Measurements from ENCODE around the gene PUM1. TPM values are rescaled to one million over a fixed set of nuclear protein-coding genes. Genes with fewer than 3 reads are reported as not detected.

PUM1 gene
- total and polyA plus RNA-seq, 5 experiments from 2014 or later = 94.0 to 189 (median 126) TPM

- peak overlapping the region in 1 of 10 donors; percentile 53 for H3K27ac Mint-ChIP-seq
- no peak overlapping the region for H3K4me3 Mint-ChIP-seq
- no peaks in the 10 kb centered on the region for H3K9me3 Mint-ChIP-seq
Observed at GRCh38 chr1:30902593-30903290, 162.8 kb downstream of the PUM1 start.

GRCh38 chr1:30901798-30902581, 163.5 kb downstream of the PUM1 start:
- peaks cover 0 to 4% (median 0%) of the 10 kb centered on the region in 4 donors for H3K4me1 Mint-ChIP-seq
- H3K36me3 Mint-ChIP-seq = no peaks in the 10 kb centered on the region
- peak overlapping the region in 1 of 10 donors; percentile 44 for H3K27ac Mint-ChIP-seq
- POLR2A ChIA-PET = no interaction called here
- no peaks in the 10 kb centered on the region for H3K9me3 Mint-ChIP-seq
- ATAC-seq (no peak), DNase-seq (peak in 1 of 10 donors; percentile 31)
- H3K4me3 Mint-ChIP-seq = no peak overlapping the region
- peaks cover 6 to 30% (median 25%) of the 10 kb centered on the region in 5 donors for H3K27me3 Mint-ChIP-seq

More at GRCh38 chr1:30902593-30903290, 162.8 kb downstream of the PUM1 start:
- DNase-seq (no peak), ATAC-seq (no peak)
- H3K4me1 Mint-ChIP-seq = peaks cover 6 to 10% (median 6%) of the 10 kb centered on the region in 4 donors
- POLR2A ChIA-PET = no interaction called here
- no peaks in the 10 kb centered on the region for H3K36me3 Mint-ChIP-seq
- H3K27me3 Mint-ChIP-seq = peaks cover 10 to 37% (median 31%) of the 10 kb centered on the region in 5 donors

- H3K27me3 Mint-ChIP-seq = peaks cover 6 to 30% (median 27%) of the 10 kb centered on the region in 5 donors
- peak in 1 of 10 donors; percentile 34 for DNase-seq
- POLR2A ChIA-PET = no interaction called here
Observed at GRCh38 chr1:30900931-30901560, 164.5 kb downstream of the PUM1 start.

GRCh38 chr1:30900486-30900885, 165.0 kb downstream of the PUM1 start:
- no peak for DNase-seq
- H3K4me1 Mint-ChIP-seq = peaks cover 0 to 1% (median 0%) of the 10 kb centered on the region in 4 donors
- no peak overlapping the region for H3K27ac Mint-ChIP-seq
- no peaks in the 10 kb centered on the region for H3K36me3 Mint-ChIP-seq
- H3K4me3 Mint-ChIP-seq = peak overlapping the region in 1 of 10 donors; percentile 51
- no peak for ATAC-seq
- peaks cover 3 to 30% (median 26%) of the 10 kb centered on the region in 5 donors for H3K27me3 Mint-ChIP-seq
- POLR2A ChIA-PET = no interaction called here
- H3K9me3 Mint-ChIP-seq = no peaks in the 10 kb centered on the region

More at GRCh38 chr1:30900931-30901560, 164.5 kb downstream of the PUM1 start:
- Mint-ChIP-seq H3K36me3 (no peaks in the 10 kb centered on the region), H3K4me3 (no peak overlapping the region), H3K9me3 (no peaks in the 10 kb centered on the region), H3K4me1 (peaks cover 0 to 4% (median 0%) of the 10 kb centered on the region in 4 donors), H3K27ac (no peak overlapping the region)
- no peak for ATAC-seq

- Mint-ChIP-seq H3K27me3 (peaks cover 3 to 35% (median 31%) of the 10 kb centered on the region in 5 donors), H3K4me3 (no peak overlapping the region), H3K27ac (no peak overlapping the region), H3K36me3 (no peaks in the 10 kb centered on the region), H3K4me1 (peaks cover 0 to 1% (median 0%) of the 10 kb centered on the region in 4 donors), H3K9me3 (no peaks in the 10 kb centered on the region)
- DNase-seq (peak in 1 of 10 donors; percentile 31), ATAC-seq (no peak)
- POLR2A ChIA-PET = no interaction called here
Observed at GRCh38 chr1:30899577-30900389, 165.7 kb downstream of the PUM1 start.

- peak in 1 of 10 donors; percentile 53 for DNase-seq
- H3K9me3 Mint-ChIP-seq = no peaks in the 10 kb centered on the region
- no peak for ATAC-seq
- no peaks in the 10 kb centered on the region for H3K36me3 Mint-ChIP-seq
- H3K4me3 Mint-ChIP-seq = no peak overlapping the region
- H3K4me1 Mint-ChIP-seq = peaks cover 0 to 7% (median under 1%) of the 10 kb centered on the region in 4 donors
- POLR2A ChIA-PET = no interaction called here
- no peak overlapping the region for H3K27ac Mint-ChIP-seq
- H3K27me3 Mint-ChIP-seq = peaks cover 1 to 43% (median 33%) of the 10 kb centered on the region in 5 donors
Observed at GRCh38 chr1:30898031-30898815, 167.3 kb downstream of the PUM1 start.

GRCh38 chr1:30896905-30897304, 168.6 kb downstream of the PUM1 start:
- H3K27me3 Mint-ChIP-seq = peaks cover 1 to 44% (median 33%) of the 10 kb centered on the region in 5 donors
- DNase-seq (no peak), ATAC-seq (no peak)
- H3K27ac Mint-ChIP-seq = no peak overlapping the region
- POLR2A ChIA-PET = no interaction called here
- H3K9me3 Mint-ChIP-seq = no peaks in the 10 kb centered on the region
- H3K4me3 Mint-ChIP-seq = no peak overlapping the region
- H3K36me3 Mint-ChIP-seq = no peaks in the 10 kb centered on the region
- H3K4me1 Mint-ChIP-seq = peaks cover 0 to 9% (median 2%) of the 10 kb centered on the region in 4 donors

GRCh38 chr1:30895944-30896660, 169.4 kb downstream of the PUM1 start:
- ATAC-seq = no peak
- H3K36me3 Mint-ChIP-seq = no peaks in the 10 kb centered on the region
- H3K9me3 Mint-ChIP-seq = no peaks in the 10 kb centered on the region
- POLR2A ChIA-PET = no interaction called here
- no peak for DNase-seq
- H3K27me3 Mint-ChIP-seq = peaks cover 1 to 47% (median 28%) of the 10 kb centered on the region in 5 donors
- H3K4me3 Mint-ChIP-seq = no peak overlapping the region
- H3K4me1 Mint-ChIP-seq = peaks cover 0 to 9% (median 3%) of the 10 kb centered on the region in 4 donors
- peak overlapping the region in 1 of 10 donors; percentile 40 for H3K27ac Mint-ChIP-seq

GRCh38 chr1:30895382-30895943, 170.1 kb downstream of the PUM1 start:
- Mint-ChIP-seq H3K9me3 (no peaks in the 10 kb centered on the region), H3K4me3 (no peak overlapping the region), H3K27me3 (peaks cover 1 to 50% (median 27%) of the 10 kb centered on the region in 5 donors), H3K27ac (no peak overlapping the region), H3K36me3 (no peaks in the 10 kb centered on the region), H3K4me1 (peaks cover 0 to 9% (median 3%) of the 10 kb centered on the region in 4 donors)
- DNase-seq (no peak), ATAC-seq (no peak)
- POLR2A ChIA-PET = no interaction called here

- Mint-ChIP-seq H3K9me3 (no peaks in the 10 kb centered on the region), H3K27ac (no peak overlapping the region), H3K4me1 (peaks cover 0 to 9% (median 2%) of the 10 kb centered on the region in 4 donors), H3K4me3 (no peak overlapping the region), H3K27me3 (peaks cover 1 to 50% (median 24%) of the 10 kb centered on the region in 5 donors), H3K36me3 (no peaks in the 10 kb centered on the region)
- POLR2A ChIA-PET = no interaction called here
- DNase-seq = no peak
- no peak for ATAC-seq
Observed at GRCh38 chr1:30894508-30894973, 171.0 kb downstream of the PUM1 start.
